Measurements from ENCODE around the gene FAM83E.

Gene FAM83E

DNA sequence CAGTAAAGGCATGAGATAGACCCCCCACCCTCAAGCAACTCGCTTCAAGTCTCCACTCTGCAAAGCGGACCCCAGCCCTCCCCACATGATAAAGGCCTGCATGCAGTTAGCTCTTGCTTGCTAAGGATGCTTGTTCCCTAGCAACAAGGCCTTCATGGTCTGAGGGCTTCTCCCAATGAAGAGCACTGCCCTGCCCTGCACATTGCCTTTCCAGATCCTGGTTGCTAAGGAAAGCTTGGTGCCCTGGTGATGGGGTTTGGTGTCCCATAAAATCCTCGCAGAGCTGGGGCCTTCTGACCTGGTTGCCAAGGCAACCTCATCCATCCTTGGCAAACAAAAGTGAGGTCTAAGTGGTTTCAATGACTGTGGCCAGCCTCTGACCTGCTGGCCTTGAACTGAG is 16.3 kb upstream of the FAM83E start:
- TF ChIP-seq CTCF (IDR thresholded peaks at IDR 0.05; ENCODE audit: insufficient read depth, missing control alignments), result no peak
- no peak for FAIRE-seq
- no peak for DNase-seq (ENCODE audit: insufficient read length, low spot score)

DNA sequence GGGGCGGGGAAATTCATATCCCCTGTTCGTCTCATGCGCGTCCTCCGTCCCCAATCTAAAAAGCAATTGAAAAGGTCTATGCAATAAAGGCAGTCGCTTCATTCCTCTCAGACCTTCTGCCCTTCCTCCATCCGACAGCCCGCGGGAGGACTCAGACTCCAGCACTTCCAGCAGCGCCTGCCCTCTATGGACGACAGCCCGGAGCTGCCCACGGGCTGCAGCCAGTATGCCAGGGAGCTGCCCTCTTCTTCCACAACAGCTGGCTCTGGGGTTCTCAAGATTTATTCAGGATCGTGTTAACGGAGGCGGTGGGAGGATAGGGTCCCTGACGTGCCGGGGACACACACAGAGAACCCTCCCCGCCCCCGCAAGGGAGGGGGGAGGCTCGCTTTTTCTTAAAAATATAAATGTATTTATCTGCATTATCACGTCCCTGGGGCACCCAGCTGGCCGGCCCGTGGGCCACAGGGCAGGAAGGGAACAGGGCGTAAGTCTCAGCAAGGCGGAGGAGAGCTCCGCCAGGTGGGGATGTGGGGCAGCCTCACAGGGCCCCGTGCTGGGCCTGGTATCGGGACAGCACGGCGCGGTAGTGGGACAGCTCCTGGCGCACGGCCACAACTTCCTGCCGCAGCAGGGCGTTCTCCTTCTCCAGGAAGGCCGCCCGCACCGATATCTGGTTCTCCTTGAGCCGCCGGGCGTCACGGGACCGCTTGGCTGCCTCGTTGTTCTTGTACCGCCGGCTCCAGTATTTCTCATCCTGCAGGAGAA is 15.6 kb upstream of the FAM83E start:
- no peak for TF ChIP-seq CTCF (IDR thresholded peaks at IDR 0.05; ENCODE audit: insufficient read depth, missing control alignments)
- DNase-seq (ENCODE audit: insufficient read length, low spot score) (no peak), FAIRE-seq (no peak)

DNA sequence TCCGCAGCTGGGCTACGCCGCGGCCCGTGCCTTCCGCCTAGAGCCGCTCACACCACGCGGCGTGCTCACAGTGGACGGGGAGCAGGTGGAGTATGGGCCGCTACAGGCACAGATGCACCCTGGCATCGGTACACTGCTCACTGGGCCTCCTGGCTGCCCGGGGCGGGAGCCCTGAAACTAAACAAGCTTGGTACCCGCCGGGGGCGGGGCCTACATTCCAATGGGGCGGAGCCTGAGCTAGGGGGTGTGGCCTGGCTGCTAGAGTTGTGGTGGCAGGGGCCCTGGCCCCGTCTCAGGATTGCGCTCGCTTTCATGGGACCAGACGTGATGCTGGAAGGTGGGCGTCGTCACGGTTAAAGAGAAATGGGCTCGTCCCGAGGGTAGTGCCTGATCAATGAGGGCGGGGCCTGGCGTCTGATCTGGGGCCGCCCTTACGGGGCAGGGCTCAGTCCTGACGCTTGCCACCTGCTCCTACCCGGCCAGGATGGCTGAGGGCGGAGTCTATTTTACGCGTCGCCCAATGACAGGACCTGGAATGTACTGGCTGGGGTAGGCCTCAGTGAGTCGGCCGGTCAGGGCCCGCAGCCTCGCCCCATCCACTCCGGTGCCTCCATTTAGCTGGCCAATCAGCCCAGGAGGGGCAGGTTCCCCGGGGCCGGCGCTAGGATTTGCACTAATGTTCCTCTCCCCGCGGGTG is 14.9 kb upstream of the FAM83E start:
- DNase-seq (ENCODE audit: insufficient read length, low spot score), result no peak
- FAIRE-seq, result no peak
- no peak for TF ChIP-seq CTCF (IDR thresholded peaks at IDR 0.05; ENCODE audit: insufficient read depth, missing control alignments)

- FAIRE-seq, result no peak
- DNase-seq (ENCODE audit: insufficient read length, low spot score), result no peak
- no peak for TF ChIP-seq CTCF (IDR thresholded peaks at IDR 0.05; ENCODE audit: insufficient read depth, missing control alignments)
These were observed 14.4 kb upstream of the FAM83E start for GRCh38 chr19:48629297-48629598.

GRCh38 chr19:48628486-48629296 is 13.8 kb upstream of the FAM83E start:
- no peak for FAIRE-seq
- no peak for DNase-seq (ENCODE audit: insufficient read length, low spot score)
- TF ChIP-seq CTCF (IDR thresholded peaks at IDR 0.05; ENCODE audit: insufficient read depth, missing control alignments), result no peak

GRCh38 chr19:48627865-48628314 is 13.0 kb upstream of the FAM83E start:
- DNase-seq (ENCODE audit: insufficient read length, low spot score), result no peak
- no peak for FAIRE-seq
- TF ChIP-seq CTCF (IDR thresholded peaks at IDR 0.05; ENCODE audit: insufficient read depth, missing control alignments), result no peak

Data from D721Med (cell line).